WI38 (cell line): ENCODE data around the gene HOXB3.
A peak's percentile ranks its signal among the peaks of the same experiment; 100 is the strongest.

ENCODE experiments used
- H3K4me3 ChIP-seq: 2 replicates; pipeline ENCODE4 v1.5.1; 2011; ENCODE audit warnings: low read depth, mild to moderate bottlenecking, control low read depth, low read length
- CTCF ChIP-seq: IDR thresholded peaks from 2 replicates; pipeline ENCODE4 v1.5.1; 2012; ENCODE audit warnings: low read depth, mild to moderate bottlenecking, control low read depth, low read length

Gene HOXB3

DNA sequence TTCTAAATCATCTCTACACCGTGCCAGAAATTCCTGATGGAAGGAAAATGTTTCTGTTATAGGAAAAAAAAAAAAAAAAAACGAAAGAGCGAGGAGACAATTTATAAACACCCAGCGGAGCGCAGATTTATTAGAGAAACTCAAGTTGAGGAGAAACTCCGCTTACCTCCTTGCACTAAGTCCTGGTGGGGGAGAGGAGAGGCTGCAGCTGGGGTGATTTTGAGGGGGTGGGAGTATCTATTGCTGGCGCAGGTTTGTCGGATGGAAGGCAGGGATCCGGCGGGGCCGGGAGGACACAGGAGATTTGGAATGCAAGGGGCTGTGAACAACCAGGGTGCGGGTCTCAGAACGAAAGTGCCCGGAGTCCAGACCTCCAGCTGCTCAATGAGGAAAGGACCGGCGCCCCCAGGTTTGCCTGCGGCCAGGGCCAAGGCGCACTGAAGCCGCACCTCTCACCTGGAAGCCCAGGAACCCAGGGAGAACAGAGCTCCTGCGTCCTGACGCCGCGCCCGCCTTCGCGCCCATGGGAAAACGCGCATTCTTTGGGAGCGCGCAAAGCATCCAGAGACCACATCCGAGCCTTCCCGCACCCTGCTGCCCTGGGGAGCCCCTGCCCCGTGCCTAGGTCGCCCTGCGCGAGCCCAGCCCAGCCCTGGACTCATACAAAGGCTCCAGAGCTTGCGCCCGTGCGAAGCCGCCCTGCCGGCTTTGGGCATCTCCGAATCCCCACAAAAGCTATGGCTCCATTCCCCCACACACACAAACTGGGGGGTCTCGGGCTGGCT, 27.6 kb upstream of the HOXB3 start:
- no peak for TF ChIP-seq CTCF
- peak overlapping the region; percentile 6; the same call in 1 of the 2 replicates for H3K4me3 ChIP-seq

GRCh38 chr17:48616717-48617470, 26.9 kb upstream of the HOXB3 start:
- no peak for TF ChIP-seq CTCF
- H3K4me3 ChIP-seq = no peak overlapping the region

DNA sequence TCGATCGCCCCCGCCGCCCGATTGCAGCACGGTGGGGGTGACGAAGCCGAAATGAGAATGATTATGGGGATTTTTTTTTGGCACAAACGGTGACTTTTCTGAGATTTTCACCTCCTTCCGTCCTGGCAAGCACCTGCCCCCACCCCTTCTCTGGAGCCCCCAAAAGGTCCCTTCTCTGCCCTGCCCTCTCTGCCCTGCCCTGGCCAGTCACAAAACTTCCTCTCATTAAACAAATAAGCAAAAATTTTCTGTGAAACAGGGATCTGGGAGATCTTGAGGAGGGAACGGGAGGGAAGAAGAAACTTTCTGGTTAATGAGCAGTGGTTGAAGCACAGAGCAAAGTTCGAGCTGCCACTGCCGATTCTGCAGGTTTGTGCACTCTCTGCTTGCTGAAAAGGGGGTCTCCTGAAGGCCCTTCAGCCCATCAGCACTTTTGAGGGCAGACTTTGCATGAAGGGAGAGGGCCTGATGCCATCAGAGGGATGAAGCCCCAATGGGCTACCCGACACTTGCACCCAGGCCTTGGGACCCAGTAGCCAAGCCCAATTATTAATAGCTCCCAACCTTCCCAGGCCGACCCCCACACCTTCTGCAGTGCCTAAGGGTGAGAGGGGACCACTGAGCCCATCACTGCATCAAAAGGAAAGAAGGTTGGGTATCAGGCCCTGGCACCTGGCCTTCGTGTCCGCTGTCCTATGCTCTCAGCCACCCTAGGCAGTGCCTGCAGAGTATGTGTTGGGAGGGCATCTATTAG, 26.1 kb upstream of the HOXB3 start:
- no peak overlapping the region for H3K4me3 ChIP-seq
- no peak for TF ChIP-seq CTCF

- H3K4me3 ChIP-seq = no peak within 1 kb of the TSS
- no peak for TF ChIP-seq CTCF
Observed at GRCh38 chr17:48615047-48615962, 25.3 kb upstream of the HOXB3 start, which contains the start of gene HOXB8. Gene HOXB8 (minus strand): TSS chr17:48615292. CDS start chr17:48614704, 588 bp downstream.

- H3K4me3 ChIP-seq = no peak overlapping the region
- no peak for TF ChIP-seq CTCF
Observed at GRCh38 chr17:48613862-48614694, 24.0 kb upstream of the HOXB3 start.
